ENCODE measurements around the gene ADGRB2.

The ADGRB2 gene

DNA sequence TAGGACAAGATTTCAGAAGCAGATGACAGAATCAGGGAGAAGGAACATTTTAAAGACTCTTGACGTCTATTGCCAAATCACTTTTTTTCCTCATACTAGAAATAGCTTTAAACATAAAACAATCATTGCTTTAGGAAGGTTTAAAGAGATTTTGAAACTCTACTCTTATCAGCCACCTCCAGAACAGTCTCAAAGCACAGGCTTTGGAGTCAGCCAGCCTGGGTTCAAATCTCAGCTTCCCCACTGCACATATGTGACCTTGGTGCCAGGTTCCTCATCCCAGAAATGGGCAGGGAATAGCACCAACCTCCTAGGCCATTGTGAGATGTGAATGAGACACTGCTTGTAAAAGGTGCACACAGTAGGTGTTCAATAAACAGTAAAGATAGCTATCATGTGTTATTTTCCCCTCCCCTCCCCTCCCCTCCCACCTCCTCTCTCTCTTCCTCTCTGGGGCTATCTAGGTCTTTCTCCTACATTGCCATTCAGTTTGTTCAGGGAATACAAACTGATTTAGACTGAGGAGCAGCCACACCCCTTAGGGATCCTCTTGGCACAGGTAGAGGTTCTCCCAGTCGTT, 31.0 kb upstream of the ADGRB2 start:
- in situ Hi-C loops (cut with HindIII; ENCODE audit: low sequenced_read_pairs) = no loop called here

DNA sequence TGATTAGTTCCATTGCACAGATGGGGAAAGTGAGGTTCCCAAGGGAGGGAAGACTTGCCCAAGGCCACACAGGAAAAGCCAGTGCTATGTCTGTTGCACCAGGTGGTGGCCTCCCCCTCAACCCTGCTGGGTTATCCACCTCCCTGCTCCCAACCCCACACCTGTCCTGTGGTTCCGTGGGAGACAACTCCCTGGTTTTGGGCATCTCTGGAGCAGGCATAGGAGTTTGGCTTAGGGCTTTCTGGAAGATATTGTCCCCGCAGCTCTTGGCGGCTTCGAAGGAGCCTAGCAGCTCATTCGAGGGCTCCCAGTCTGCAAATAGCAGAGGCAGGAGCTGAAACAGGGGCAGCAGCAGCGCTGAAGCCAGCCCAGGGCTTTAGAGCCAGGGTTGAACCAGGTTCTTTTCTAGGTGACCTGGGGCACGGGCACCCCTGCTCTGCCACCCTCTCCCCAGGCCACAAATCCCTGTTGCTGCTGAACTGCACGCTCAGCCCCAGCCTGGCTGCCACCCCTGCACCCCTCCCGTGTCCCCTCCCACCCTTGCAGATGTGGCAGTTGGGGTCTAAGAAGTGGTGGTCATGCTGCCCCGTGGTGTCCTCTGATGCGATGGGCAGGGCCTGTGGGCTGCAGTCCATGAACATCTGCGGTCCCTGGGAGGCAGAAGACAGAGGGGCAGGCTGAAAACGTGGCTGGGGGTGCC, 29.6 kb upstream of the ADGRB2 start:
- in situ Hi-C loops (cut with HindIII; ENCODE audit: low sequenced_read_pairs) = loop anchor here (5.0 kb wide), 1 partner anchor 91 kb away; the partner anchor contains the start of gene COL16A1

DNA sequence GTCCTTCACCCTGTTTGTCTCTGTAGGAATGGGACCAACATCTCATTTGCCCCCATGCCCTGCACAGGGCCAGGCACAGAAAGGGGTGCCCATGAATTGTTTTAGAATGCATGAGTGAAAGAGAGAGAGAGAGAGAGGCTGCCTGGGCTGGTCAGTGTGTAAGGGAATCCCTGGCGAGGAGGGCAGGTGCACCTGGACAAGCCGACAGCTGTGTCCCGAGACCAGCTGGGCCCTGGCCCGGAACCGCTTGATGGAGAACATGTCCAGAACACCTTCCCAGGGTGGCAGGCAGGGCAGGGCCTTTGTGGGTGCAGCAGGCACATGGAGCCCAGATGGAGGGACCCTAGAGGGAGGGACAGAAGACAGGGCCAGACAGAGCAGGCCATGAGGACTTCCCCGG, 28.9 kb upstream of the ADGRB2 start:
- in situ Hi-C loops (cut with HindIII; ENCODE audit: low sequenced_read_pairs) = loop anchor here (5.0 kb wide), 1 partner anchor 91 kb away; the partner anchor contains the start of gene COL16A1

DNA sequence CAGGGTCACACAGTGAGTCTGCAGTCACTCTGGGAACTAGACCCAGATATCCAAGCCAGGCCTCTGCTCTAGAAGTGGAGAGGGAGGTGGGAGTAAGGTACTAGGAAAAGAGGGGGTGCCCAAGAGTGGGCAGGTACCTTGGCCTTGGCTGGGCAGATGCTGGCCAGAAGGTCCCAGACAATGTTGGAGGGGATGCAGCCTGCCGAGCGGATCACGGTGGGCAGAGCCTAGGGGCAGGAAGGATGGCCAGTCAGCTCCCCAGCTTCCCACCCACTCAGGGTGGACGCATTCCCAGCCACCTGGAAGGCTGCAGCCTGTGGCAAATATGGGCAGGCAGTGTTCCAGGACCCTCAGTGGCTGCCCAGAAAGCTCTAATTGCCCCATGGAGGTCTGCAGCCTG, 28.4 kb upstream of the ADGRB2 start:
- in situ Hi-C loops (cut with HindIII; ENCODE audit: low sequenced_read_pairs) = loop anchor here (5.0 kb wide), 1 partner anchor 90 kb away; the partner anchor contains the start of gene COL16A1

DNA sequence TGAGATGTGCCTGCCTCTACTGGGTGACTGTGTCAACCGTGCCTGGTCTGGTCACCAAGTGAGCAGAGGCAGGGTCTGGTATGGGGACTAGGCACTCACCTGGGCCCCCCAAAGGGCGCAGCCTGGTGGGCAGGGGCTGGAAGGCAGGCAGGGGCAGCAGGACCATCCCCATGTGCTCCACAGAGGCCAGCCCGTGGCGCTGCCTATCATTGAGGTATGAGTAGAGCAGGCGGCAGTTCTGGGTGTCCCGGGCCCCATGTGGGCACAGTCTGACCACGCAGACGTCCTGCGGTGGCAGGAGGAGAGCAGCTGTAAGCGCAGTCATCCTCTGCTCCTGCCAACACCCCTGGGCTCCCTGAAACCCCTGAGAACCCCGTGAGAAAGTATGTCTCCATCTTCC, 28.0 kb upstream of the ADGRB2 start:
- in situ Hi-C loops (cut with HindIII; ENCODE audit: low sequenced_read_pairs) = loop anchor here (5.0 kb wide), 1 partner anchor 90 kb away; the partner anchor contains the start of gene COL16A1

DNA sequence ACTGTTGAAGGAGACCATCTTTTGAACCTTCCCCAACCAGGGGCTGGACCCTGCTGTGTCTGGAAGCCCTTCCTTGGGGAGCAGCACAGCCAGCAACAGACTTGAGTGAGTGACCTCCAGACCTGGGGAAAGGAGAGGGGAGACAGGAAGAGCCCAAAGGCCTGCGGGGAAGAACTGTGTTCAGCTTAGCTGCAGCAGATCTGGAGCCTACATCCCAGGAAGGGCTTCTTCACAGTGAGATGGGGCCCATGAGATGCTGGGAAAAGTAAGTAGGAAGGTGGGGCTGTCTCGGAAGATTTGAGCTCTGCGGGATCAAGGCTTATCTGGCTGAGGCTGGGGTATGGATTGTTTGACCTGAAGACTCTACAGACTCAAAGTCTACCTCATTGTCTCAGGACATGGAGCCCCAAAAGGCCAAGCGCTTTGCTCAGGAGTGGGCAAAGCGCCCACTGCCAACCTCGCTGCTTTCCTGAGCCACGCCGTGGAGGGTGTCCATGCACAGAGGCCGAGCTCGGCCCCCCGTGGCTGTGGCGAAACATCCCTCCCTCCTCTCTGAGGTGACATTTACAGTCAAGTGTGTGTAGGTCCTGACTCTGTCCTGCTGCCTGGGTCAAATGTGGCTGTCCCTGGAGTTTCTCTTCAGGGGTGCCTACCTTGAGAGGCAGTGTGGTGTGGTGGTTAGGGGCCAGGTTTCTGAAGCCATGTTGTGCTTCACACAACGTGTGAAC, 27.2 kb upstream of the ADGRB2 start:
- in situ Hi-C loops (cut with HindIII; ENCODE audit: low sequenced_read_pairs) = loop anchor here (5.0 kb wide), 1 partner anchor 89 kb away; the partner anchor contains the start of gene COL16A1

DNA sequence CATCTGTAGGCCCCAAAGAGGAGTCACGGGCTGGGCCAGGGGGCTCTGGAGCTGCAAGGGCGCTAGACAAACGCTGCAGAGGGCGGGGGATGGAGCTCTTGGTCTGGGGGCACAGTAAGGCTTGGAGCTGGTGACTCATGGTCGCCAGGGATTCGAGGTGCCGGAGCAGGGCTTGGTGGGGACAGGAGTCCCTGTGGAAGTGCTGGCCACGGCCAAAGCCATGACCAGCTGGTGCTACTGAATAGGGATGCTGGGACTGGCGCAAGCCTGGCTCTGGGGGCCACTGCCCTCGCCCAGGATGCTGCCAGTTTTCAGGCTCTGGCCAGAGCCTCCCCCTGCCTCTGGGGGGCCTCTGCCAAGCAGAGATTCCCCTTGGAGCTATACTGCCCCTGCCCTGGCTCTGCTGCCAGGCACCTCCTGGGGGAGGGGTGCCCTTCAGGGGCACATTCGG, 26.5 kb upstream of the ADGRB2 start:
- in situ Hi-C loops (cut with HindIII; ENCODE audit: low sequenced_read_pairs) = loop anchor here (5.0 kb wide), 1 partner anchor 88 kb away; the partner anchor contains the start of gene COL16A1

DNA sequence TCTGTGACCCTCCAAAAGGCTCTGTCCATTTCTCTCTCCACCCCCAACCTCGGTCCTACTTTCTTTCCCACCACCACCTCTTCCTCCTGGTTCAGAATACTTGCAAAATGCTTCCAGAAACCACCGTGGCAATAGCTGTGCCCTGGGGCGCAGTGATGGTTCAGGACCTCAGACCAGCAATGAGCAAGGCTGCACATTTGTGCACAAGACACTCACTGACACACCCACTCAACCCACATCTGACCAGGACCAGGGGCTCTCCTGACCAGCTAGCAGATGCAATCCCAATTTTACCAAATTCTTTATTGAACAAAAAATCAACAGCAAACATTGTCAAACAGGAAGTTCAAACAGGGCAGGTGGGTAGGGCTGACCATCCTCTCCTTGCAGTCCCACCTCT, 26.0 kb upstream of the ADGRB2 start:
- in situ Hi-C loops (cut with HindIII; ENCODE audit: low sequenced_read_pairs) = loop anchor here (5.0 kb wide), 1 partner anchor 88 kb away; the partner anchor contains the start of gene COL16A1

DNA sequence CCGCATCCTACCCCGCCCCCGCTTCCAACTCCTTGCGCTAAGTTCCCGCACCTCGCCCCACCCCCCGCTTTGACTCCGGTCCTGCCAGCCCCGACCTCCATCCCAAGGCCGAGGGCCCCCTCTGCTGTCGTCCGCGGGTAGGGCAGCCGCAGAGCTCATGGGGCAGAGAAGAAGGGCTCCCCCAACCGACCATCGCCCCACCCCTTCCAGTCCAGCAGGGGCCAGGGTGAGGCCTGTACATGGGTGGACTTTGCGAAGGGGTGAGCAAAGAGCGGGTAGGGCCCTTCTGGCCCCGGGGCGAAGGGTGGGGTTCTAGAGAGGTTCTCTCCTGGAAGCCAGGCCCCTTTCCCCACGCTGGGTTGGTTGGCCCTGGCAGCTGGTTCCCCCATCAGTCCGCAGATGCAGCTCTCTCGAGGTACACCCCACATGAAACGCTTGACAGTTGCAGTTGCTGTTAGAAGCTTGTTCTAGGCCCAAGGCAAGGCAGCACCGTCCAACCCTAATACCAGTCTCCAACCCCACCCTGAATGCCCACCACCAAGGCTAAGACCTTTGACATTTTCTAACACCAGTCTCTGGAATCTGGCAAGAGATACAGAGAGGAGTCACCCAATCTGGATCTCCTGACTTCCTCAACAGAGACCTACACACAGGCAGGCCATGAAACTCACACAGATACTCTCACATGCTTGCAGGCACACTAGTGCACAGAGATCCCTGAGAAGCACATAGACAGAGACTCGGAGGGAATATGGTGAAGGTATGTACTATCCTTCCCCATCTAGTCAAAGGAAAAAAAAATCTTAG, 25.3 kb upstream of the ADGRB2 start:
- in situ Hi-C loops (cut with HindIII; ENCODE audit: low sequenced_read_pairs) = loop anchor here (5.0 kb wide), 1 partner anchor 87 kb away; the partner anchor contains the start of gene COL16A1

- in situ Hi-C loops (cut with HindIII; ENCODE audit: low sequenced_read_pairs) = no loop called here
Measured at GRCh38 chr1:31788825-31789256, 24.7 kb upstream of the ADGRB2 start.

DNA sequence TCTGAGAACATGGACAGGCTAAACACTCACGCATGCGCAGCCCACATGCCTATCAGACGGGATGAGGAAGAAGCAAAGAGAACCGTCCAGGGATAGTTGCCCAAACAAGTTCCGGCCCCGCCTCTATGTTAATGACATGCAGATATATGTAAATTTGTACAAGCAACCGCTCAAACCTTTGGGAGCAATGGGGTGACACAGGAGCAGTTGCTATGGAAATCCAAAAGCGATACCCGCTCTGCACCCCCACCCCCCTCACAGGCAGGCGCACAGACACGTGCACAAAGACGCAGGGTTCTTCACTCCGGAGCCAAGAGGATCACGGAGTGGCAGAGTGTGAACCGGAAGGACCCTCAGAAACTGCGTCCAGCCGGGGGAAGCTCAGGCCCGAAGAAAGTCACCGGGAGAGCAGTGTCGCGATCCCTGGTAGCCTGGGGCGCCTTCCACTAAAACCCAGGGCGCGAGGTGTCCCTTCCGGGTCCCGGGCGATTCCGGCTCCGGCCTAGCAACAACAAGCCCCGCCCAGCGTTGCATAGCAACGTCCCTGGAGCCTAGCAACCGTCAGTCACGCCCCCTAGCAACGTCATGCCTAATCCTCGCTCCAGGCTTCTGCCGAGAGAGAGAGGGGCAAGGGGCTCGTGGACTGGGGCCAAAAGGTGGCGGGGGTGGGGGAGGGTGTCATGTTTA, 24.1 kb upstream of the ADGRB2 start:
- in situ Hi-C loops (cut with HindIII; ENCODE audit: low sequenced_read_pairs) = no loop called here

DNA sequence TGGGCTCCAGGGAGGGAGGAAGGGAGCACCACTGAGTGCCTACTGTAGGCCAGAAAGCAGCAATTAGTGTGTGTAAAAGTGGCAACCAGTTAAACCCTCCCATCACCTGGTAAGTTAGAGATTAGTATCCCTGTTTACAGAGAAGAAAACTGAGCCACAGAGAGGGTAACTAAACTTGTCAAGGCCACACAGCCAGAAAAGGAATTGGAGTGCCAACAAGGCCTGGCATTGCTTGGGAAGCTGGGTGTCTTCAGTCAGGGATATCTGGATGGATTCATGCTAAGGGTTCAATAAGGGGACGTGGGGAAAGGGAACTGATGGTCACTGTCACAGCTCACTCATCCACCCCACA, 23.6 kb upstream of the ADGRB2 start:
- in situ Hi-C loops (cut with HindIII; ENCODE audit: low sequenced_read_pairs) = no loop called here

DNA sequence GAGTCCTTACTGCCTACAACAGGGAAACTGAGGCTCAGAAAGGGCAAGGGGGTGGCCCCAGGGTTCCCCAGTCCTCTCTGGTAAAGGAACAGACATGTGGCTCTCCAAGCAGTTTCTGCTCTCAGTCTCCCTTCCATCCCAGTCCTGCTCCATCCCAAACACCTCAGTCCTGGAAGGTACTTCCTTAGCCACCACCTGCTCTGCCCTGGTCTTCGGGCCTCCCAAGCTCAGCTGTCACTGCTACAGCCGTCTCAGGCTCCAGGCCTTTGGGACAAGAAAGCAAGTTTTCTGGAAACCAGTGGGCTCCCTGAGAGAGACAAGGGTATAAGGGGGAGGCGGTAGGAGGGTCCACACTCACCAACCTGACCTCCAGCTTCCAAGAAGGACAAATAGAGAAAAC, 23.1 kb upstream of the ADGRB2 start:
- in situ Hi-C loops (cut with HindIII; ENCODE audit: low sequenced_read_pairs) = no loop called here

DNA sequence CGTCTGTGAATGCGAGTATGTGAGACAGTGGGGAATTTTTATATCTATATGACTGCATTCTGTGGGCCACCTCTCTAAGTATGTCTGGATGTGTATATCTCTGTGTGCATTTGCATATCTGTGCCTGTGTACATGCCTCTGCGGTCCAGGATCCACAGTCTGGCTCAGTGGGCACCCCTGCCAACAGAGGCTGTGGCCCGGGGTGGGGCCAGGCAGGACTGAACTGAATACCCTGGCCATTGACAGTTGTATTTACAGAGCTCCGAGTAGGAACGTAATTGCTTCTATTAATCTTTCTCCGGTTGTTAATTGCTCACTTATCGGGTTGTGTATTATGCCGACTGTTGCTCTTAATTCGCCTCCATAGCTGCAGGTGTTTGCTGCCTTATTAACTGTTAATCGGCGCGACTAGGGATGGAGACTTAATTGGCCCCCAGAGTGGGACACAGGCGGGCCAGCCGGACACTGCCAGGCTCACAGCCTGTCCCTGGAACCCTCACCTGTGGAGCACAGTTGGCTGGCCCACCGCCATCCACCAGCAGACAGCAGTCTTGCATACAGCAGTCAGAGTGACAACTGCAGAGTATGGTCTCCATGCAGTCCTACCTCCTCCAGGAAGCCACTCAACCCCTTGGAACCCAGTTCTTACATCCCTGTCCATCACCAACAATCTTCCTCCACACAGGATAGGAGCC, 22.4 kb upstream of the ADGRB2 start:
- in situ Hi-C loops (cut with HindIII; ENCODE audit: low sequenced_read_pairs) = no loop called here

- in situ Hi-C loops (cut with HindIII; ENCODE audit: low sequenced_read_pairs) = no loop called here
Measured at GRCh38 chr1:31785947-31786290, 21.8 kb upstream of the ADGRB2 start.

- in situ Hi-C loops (cut with HindIII; ENCODE audit: low sequenced_read_pairs) = no loop called here
Measured at GRCh38 chr1:31785020-31785946, 21.1 kb upstream of the ADGRB2 start.

DNA sequence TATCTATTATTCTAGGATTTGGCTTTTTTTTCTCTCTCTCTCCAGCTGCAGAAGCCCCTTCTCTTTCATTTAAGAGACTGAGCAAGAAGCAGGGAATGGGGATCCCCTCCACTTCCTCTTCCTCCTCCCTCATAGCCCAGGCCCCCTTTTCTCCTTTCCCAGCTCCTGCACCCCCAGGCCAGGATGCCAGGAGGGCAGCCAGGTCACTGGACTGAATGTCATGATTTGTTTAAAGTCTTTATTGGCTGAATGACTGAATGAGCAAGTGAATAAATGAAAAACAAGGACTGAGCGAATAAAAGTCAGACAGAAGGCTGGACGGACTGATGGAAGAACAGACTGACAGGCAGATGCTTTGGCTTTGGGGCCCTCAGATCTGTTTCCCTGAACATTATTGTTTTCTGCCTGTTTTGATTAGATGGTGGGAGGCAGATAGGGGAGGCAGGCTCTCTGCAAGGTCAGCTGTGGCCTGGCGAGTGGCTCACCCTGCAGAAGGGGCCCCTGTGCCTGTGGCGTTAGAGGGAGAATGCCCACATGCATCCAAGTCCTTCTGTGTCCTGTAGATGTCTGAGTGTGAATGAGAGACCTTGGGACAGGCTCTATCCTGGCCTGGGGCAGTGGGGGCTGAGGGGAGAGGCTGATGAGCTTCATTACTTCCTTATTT, 20.3 kb upstream of the ADGRB2 start:
- in situ Hi-C loops (cut with HindIII; ENCODE audit: low sequenced_read_pairs) = no loop called here

DNA sequence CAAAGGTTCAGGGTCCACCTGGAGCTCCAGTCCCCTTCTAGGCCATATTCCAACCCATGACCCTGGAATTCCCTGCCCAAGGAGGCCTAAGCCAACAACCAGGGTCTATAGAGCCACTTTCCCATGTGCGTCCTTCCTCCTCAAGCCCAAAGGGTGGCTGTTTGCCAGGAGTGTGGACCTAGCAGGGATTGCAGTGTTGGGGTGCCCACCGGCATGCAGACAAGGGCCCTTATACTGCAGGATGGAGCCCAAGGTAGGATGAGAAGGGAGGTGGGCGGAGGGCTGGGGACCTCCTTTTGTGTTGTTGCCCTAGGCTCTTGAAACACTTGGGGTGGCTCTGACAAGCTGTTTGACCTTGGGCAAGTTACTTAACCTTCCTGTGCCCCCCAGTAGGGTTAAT, 19.7 kb upstream of the ADGRB2 start:
- in situ Hi-C loops (cut with HindIII; ENCODE audit: low sequenced_read_pairs) = no loop called here
